Measurements from ENCODE around the gene MUC2. TPM values are rescaled to one million over a fixed set of nuclear protein-coding genes. Genes with fewer than 3 reads are reported as not detected.
A peak's percentile ranks its signal among the peaks of the same experiment; 100 is the strongest.

The MUC2 gene
- total RNA-seq, 1 experiment from 2014 or later: 0.47 TPM

- H3K4me1 ChIP-seq (ENCODE audit: control insufficient read depth in 1 of 2, insufficient read depth in 2 of 2, low read length in 2 of 2): peaks cover 13 to 31% of the 10 kb centered on the region in 2 experiments
- ChIA-PET CTCF (no interaction called here), RAD21 (ENCODE audit: low non-redundant PET in 1 of 2, low total read pairs in 2 of 2, uncharacterized antibody in 2 of 2, unreplicated experiment in 2 of 2) (no interaction called here), POLR2A (no interaction called here)
- peak overlapping the region in 1 of 2 experiments; percentile 31; a peak in 2 of 4 replicates for H3K4me3 ChIP-seq (replicated peaks in 1 of 2; ENCODE audit: low read depth in 1 of 2, low read length in 2 of 2)
- no TSS peak for BruUV-seq (replicated peaks)
- peak overlapping the region; percentile 69 for H3K4me2 ChIP-seq (ENCODE audit: low read length)
- H3K9ac ChIP-seq (ENCODE audit: low read length): peak overlapping the region; percentile 54
- no peaks in the 10 kb centered on the region for H3K27me3 ChIP-seq (ENCODE audit: insufficient read depth, low read length)
- H3K27ac ChIP-seq (ENCODE audit: low read depth, low read length): peak overlapping the region; percentile 74
- ATAC-seq (peak; percentile 92), DNase-seq (ENCODE audit: low read depth, low spot score) (peak; percentile 74)
- no peaks in the 10 kb centered on the region for H4K20me1 ChIP-seq (ENCODE audit: insufficient read depth)
- peaks cover 0 to 7% of the 10 kb centered on the region in 2 experiments; a peak in 1 of 4 replicates for H3K9me3 ChIP-seq (ENCODE audit: control insufficient read depth in 1 of 2, insufficient read depth in 1 of 2, low read depth in 1 of 2, low read length in 2 of 2)
- no peaks in the 10 kb centered on the region for H3K9me2 ChIP-seq (ENCODE audit: insufficient read depth)
- no peaks in the 10 kb centered on the region for H3K79me2 ChIP-seq (ENCODE audit: insufficient read depth, low read length)
- H2AFZ ChIP-seq (ENCODE audit: low read depth, low read length, poor library complexity, severe bottlenecking): peak overlapping the region; percentile 19
- TF ChIP-seq ATF3 (IDR thresholded peaks at IDR 0.05) (no peak), ZFX (IDR thresholded peaks at IDR 0.05) (0 out of 2 replicates have a peak, but pooled peaks have one; percentile 21), TCF7L2 (IDR thresholded peaks at IDR 0.05; ENCODE audit: borderline replicate concordance, extremely low read depth, insufficient read depth, insufficient read length) (no peak), CTCF (IDR thresholded peaks at IDR 0.05 in 2 of 3, conservative IDR thresholded peaks at IDR 0.05 in 1 of 3; ENCODE audit: borderline replicate concordance in 1 of 3, insufficient read depth in 1 of 3, low read depth in 2 of 3, low read length in 2 of 3) (no peak), EGR1 (IDR thresholded peaks at IDR 0.05; ENCODE audit: low read depth) (no peak), ZNF274 (IDR thresholded peaks at IDR 0.05; ENCODE audit: low read depth, low read length) (no peak), JUND (IDR thresholded peaks at IDR 0.05) (no peak), EZH2phosphoT487 (IDR thresholded peaks at IDR 0.05; ENCODE audit: borderline replicate concordance) (no peak), SRF (IDR thresholded peaks at IDR 0.05; ENCODE audit: low read depth) (no peak), REST (IDR thresholded peaks at IDR 0.05; ENCODE audit: low read depth) (no peak), ELF1 (IDR thresholded peaks at IDR 0.05; ENCODE audit: borderline replicate concordance, low read depth) (no peak), POLR2AphosphoS5 (IDR thresholded peaks at IDR 0.05; ENCODE audit: low read depth, low read length) (peak; percentile 20; the same call in 1 of the 2 replicates), ZBTB33 (IDR thresholded peaks at IDR 0.05; ENCODE audit: extremely low read depth, insufficient replicate concordance, low read length) (no peak), MAX (IDR thresholded peaks at IDR 0.05) (peak; percentile 55; the same call in 1 of the 2 replicates), FOSL1 (IDR thresholded peaks at IDR 0.05; ENCODE audit: low read depth) (no peak; the same call in 1 of the 2 replicates)
- H3K36me3 ChIP-seq (ENCODE audit: control insufficient read depth in 1 of 2, insufficient read depth in 2 of 2, low read length in 2 of 2): no peaks in the 10 kb centered on the region
- intact Hi-C loops (cut with micrococcal nuclease): loop anchor here (5.0 kb wide), 1 partner anchor 134 kb away; the partner anchor contains the start of gene AP2A2
Measured at GRCh38 chr11:1060852-1061616, 13.6 kb upstream of the MUC2 start.
